ENCODE data around the gene NUMB. TPM values are rescaled to one million over a fixed set of nuclear protein-coding genes. Genes with fewer than 3 reads are reported as not detected.
"Not testable (repeated sequence)": the region's sequence is repeated elsewhere in the genome, so short reads cannot be mapped to it uniquely, and the experiment has no call there.

NUMB gene
- total RNA-seq, 1 donor from 2014 or later, result 60.7 TPM

DNA sequence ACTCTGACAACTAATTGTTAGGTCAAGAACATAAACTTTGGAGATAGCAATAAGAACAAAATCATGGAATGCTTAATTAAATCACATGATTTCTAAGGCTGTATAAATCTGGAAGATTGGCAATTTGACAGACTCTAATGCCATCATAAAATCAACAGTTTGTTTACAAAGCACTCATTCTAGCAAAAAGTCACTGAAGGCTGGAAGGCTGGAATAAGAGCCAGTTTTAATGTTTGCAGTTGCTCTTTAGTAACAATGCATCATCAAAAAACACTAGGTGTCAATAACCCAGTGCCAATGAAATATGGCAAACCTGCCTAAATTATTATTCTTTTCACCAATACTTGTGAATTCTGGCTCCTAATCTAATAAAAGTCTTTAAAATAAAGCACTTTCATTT lies 65.0 kb downstream of the NUMB start:
- H3K4me3 Mint-ChIP-seq (ENCODE audit: unreplicated experiment), result no peak overlapping the region
- H3K36me3 Mint-ChIP-seq (ENCODE audit: low read depth), result peaks cover 3% of the 10 kb centered on the region
- DNase-seq (ENCODE audit: low spot score), result no peak
- H3K4me1 Mint-ChIP-seq (ENCODE audit: low read depth), result peaks cover 4% of the 10 kb centered on the region
- H3K27me3 Mint-ChIP-seq (ENCODE audit: low read depth), result no peaks in the 10 kb centered on the region
- H3K9me3 Mint-ChIP-seq (ENCODE audit: low read depth), result no peaks in the 10 kb centered on the region
- no peak overlapping the region for H3K27ac Mint-ChIP-seq (ENCODE audit: unreplicated experiment)
- TF ChIP-seq, protein P1, sequence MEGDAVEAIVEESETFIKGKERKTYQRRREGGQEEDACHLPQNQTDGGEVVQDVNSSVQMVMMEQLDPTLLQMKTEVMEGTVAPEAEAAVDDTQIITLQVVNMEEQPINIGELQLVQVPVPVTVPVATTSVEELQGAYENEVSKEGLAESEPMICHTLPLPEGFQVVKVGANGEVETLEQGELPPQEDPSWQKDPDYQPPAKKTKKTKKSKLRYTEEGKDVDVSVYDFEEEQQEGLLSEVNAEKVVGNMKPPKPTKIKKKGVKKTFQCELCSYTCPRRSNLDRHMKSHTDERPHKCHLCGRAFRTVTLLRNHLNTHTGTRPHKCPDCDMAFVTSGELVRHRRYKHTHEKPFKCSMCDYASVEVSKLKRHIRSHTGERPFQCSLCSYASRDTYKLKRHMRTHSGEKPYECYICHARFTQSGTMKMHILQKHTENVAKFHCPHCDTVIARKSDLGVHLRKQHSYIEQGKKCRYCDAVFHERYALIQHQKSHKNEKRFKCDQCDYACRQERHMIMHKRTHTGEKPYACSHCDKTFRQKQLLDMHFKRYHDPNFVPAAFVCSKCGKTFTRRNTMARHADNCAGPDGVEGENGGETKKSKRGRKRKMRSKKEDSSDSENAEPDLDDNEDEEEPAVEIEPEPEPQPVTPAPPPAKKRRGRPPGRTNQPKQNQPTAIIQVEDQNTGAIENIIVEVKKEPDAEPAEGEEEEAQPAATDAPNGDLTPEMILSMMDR (IDR thresholded peaks at IDR 0.05), result no peak

DNA sequence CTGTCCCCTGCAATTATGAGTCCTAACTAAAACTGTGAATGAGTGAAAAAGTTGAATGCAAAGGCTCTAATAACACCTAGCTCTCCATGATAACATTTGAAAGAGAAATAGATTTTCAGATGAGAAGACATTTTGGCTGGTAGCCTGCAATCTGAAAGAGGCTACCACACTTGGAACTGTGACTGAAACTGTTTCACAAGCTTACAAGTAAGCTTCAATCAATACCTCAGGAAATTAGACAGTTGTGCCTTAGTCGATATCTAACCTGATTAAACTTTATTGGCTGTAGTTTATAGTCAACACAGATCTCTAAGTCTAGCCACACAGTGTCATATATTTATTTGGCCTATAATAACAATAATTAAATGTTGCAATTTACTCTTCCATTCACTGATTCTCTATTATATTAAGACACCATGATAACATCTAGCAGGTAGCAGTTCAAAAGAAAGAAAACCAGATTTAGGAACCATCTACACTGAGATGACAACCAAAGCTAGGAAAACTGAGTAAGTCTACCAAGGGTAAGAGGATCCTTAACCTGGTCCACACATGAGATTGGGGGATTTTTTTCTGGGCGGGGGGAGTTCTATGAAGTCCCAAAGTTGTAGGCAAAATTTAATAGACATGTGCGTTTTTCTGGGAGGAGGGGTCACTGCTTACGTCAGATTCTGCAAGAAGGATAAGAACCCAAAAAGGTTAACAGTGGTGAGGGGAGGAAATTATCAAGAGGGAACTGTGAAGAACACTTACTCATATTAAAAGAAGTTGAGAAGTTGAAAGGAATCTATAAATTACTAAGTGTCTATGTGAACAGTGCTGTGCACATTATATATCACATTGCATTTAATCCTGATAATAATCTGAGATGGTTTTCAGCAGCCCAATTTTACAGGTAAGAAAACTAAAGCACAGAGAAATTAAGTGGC lies 65.8 kb downstream of the NUMB start:
- Mint-ChIP-seq H3K27me3 (ENCODE audit: low read depth) (no peaks in the 10 kb centered on the region), H3K4me1 (ENCODE audit: low read depth) (peaks cover 4% of the 10 kb centered on the region), H3K9me3 (ENCODE audit: low read depth) (no peaks in the 10 kb centered on the region), H3K27ac (ENCODE audit: unreplicated experiment) (no peak overlapping the region), H3K4me3 (ENCODE audit: unreplicated experiment) (no peak overlapping the region), H3K36me3 (ENCODE audit: low read depth) (peaks cover 3% of the 10 kb centered on the region)
- DNase-seq (ENCODE audit: low spot score), result no peak
- TF ChIP-seq, protein P1 (IDR thresholded peaks at IDR 0.05), result no peak

DNA sequence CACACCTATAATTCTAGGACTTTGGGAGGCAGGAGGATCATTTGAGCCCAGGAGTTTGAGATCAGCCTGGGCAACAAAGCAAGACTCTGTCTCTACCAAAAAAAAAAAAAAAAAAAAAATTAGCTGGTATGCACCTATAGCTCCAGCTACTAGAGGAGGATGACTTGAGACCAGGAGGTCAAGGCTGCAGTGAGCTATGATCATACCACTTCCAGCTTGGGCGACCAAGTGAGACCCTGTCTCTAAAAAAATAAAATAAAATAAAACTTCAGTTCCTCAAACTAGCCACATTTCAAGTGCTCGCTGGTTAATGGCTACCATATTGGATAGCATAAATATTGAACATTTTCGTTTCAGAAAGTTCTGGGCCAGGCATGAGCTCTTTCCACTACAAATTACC lies 70.5 kb downstream of the NUMB start:
- H3K4me3 Mint-ChIP-seq (ENCODE audit: unreplicated experiment); DNase-seq (ENCODE audit: low spot score); H3K4me1 Mint-ChIP-seq (ENCODE audit: low read depth); H3K27ac Mint-ChIP-seq (ENCODE audit: unreplicated experiment); H3K36me3 Mint-ChIP-seq (ENCODE audit: low read depth); H3K9me3 Mint-ChIP-seq (ENCODE audit: low read depth); H3K27me3 Mint-ChIP-seq (ENCODE audit: low read depth): not testable (repeated sequence)

DNA sequence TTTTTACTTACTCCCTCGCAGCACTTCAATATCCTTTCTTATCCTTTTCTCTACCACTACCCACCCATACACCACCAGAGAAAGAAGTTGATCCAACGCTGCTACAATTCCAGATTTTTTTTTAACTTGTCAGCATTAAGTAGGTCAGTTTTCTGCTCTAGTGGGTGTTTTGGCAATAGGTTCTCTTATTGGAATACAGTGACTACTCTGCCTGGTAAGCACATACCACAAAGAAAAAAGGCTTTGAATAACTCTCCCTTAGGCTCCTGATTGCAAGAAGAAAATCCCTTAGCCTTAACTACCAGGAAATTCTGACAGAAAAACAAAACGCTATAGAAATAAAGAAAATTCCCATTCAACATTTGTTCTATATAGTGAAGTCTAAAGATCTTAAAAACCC lies 72.0 kb downstream of the NUMB start:
- no peak overlapping the region for H3K27ac Mint-ChIP-seq (ENCODE audit: unreplicated experiment)

DNA sequence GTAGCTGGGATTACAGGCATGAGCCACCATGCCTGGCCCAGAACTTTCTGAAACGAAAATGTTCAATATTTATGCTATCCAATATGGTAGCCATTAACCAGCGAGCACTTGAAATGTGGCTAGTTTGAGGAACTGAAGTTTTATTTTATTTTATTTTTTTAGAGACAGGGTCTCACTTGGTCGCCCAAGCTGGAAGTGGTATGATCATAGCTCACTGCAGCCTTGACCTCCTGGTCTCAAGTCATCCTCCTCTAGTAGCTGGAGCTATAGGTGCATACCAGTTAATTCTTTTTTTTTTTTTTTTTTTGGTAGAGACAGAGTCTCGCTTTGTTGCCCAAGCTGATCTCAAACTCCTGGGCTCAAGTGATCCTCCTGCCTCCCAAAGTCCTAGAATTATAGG lies 73.3 kb downstream of the NUMB start:
- H3K27ac Mint-ChIP-seq (ENCODE audit: unreplicated experiment); H3K27me3 Mint-ChIP-seq (ENCODE audit: low read depth); H3K4me3 Mint-ChIP-seq (ENCODE audit: unreplicated experiment); DNase-seq (ENCODE audit: low spot score); H3K4me1 Mint-ChIP-seq (ENCODE audit: low read depth); H3K36me3 Mint-ChIP-seq (ENCODE audit: low read depth): not testable (repeated sequence)
- peaks cover 11% of the 10 kb centered on the region for H3K9me3 Mint-ChIP-seq (ENCODE audit: low read depth)

More for the DNA sequence above, 72.0 kb downstream of the NUMB start:
- H3K4me1 Mint-ChIP-seq (ENCODE audit: low read depth), result peaks cover 2% of the 10 kb centered on the region
- H3K27me3 Mint-ChIP-seq (ENCODE audit: low read depth), result no peaks in the 10 kb centered on the region
- TF ChIP-seq, protein P1 (IDR thresholded peaks at IDR 0.05), result no peak
- H3K9me3 Mint-ChIP-seq (ENCODE audit: low read depth), result peaks cover 11% of the 10 kb centered on the region
- DNase-seq (ENCODE audit: low spot score), result no peak
- H3K36me3 Mint-ChIP-seq (ENCODE audit: low read depth), result peaks cover 10% of the 10 kb centered on the region
- H3K4me3 Mint-ChIP-seq (ENCODE audit: unreplicated experiment), result no peak overlapping the region

DNA sequence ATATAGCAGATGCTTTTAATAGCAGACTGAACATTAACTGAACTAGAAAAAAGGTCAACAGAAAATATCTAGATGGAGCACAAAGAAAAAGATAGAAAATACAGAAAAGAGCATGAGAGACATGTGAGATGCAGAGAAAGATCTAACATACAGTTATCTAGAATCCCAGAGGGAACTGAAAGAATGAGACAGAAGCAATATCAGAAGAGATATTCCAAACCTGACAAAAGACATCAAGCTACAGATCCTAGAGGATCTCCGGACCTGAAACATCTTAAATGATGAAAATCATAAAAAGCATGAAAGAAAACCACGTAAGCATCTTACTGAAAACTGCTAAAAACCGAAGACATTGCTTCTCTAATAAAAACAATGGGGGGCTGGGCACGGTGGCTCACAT lies 75.0 kb downstream of the NUMB start:
- H3K27ac Mint-ChIP-seq (ENCODE audit: unreplicated experiment), result no peak overlapping the region
- DNase-seq (ENCODE audit: low spot score), result no peak
- H3K4me1 Mint-ChIP-seq (ENCODE audit: low read depth), result peaks cover 2% of the 10 kb centered on the region
- no peak overlapping the region for H3K4me3 Mint-ChIP-seq (ENCODE audit: unreplicated experiment)
- H3K9me3 Mint-ChIP-seq (ENCODE audit: low read depth), result peaks cover 11% of the 10 kb centered on the region
- peaks cover 12% of the 10 kb centered on the region for H3K36me3 Mint-ChIP-seq (ENCODE audit: low read depth)
- no peaks in the 10 kb centered on the region for H3K27me3 Mint-ChIP-seq (ENCODE audit: low read depth)
- TF ChIP-seq, protein P1 (IDR thresholded peaks at IDR 0.05), result no peak

All from chondrocyte (in vitro differentiated cells).